HG03025 (cell line): ENCODE measurements around the gene KRTAP3-2.
"Not testable (repeated sequence)": the region's sequence is repeated elsewhere in the genome, so short reads cannot be mapped to it uniquely, and the experiment has no call there.

Experiments used
- ATAC-seq: cut with Tn5 transposase; IDR thresholded peaks from one replicate; pipeline ENCODE4 v1.9.1; 2021; ENCODE audit warnings: mild to moderate bottlenecking, moderate library complexity; ENCODE audit not compliant: unreplicated experiment, low FRiP score

The KRTAP3-2 gene

GRCh38 chr17:40999563-40999962 is at the start of gene KRTAP3-2:
Gene KRTAP3-2 (minus strand): TSS chr17:40999906. CDS start chr17:40999853, 53 bp downstream.
- ATAC-seq = not testable (repeated sequence)

GRCh38 chr17:41049110-41049509 is 49.4 kb upstream of the KRTAP3-2 start:
- ATAC-seq = no peak

- ATAC-seq = no peak
Observed at GRCh38 chr17:41048441-41048840, 48.7 kb upstream of the KRTAP3-2 start.

- ATAC-seq = not testable (repeated sequence)
Observed at GRCh38 chr17:41046735-41047465, 47.2 kb upstream of the KRTAP3-2 start, which contains the start of gene KRTAP2-1. Gene KRTAP2-1 (minus strand): TSS chr17:41047316. CDS start chr17:41047267, 49 bp downstream.

- no peak for ATAC-seq
Observed at GRCh38 chr17:41042953-41043352, 43.2 kb upstream of the KRTAP3-2 start.

- ATAC-seq = not testable (repeated sequence)
Observed at GRCh38 chr17:41040783-41041571, 41.3 kb upstream of the KRTAP3-2 start, which contains the start of gene KRTAP1-1. Gene KRTAP1-1 (minus strand): TSS chr17:41041450. CDS start chr17:41041397, 53 bp downstream.

- no peak for ATAC-seq
Observed at GRCh38 chr17:41037853-41038350, 38.2 kb upstream of the KRTAP3-2 start.

- ATAC-seq = not testable (repeated sequence)
Observed at GRCh38 chr17:41034346-41034935, 34.7 kb upstream of the KRTAP3-2 start, which contains the start of gene KRTAP1-3. Gene KRTAP1-3 (minus strand): TSS chr17:41034874. CDS start chr17:41034821, 53 bp downstream.

- no peak for ATAC-seq
Observed at GRCh38 chr17:41029633-41030245, 30.0 kb upstream of the KRTAP3-2 start, which contains the start of gene KRTAP1-4. Gene KRTAP1-4 (minus strand): TSS chr17:41030195. CDS start chr17:41030078, 117 bp downstream.

GRCh38 chr17:41026715-41027471 is 27.2 kb upstream of the KRTAP3-2 start, which contains the start of gene KRTAP1-5:
Gene KRTAP1-5 (minus strand): TSS chr17:41027208. CDS start chr17:41027155, 53 bp downstream.
- no peak for ATAC-seq

GRCh38 chr17:41024697-41025096 is 25.0 kb upstream of the KRTAP3-2 start:
- ATAC-seq = no peak

- ATAC-seq = no peak
Observed at GRCh38 chr17:41020336-41020735, 20.6 kb upstream of the KRTAP3-2 start.

- no peak for ATAC-seq
Observed at GRCh38 chr17:41019415-41019814, 19.7 kb upstream of the KRTAP3-2 start.

GRCh38 chr17:41018541-41018940 is 18.8 kb upstream of the KRTAP3-2 start:
- ATAC-seq = no peak

- ATAC-seq = no peak
Observed at GRCh38 chr17:41016578-41017215, 17.0 kb upstream of the KRTAP3-2 start.

GRCh38 chr17:41015454-41015853 is 15.7 kb upstream of the KRTAP3-2 start:
- ATAC-seq = no peak

GRCh38 chr17:41013606-41014005 is 13.9 kb upstream of the KRTAP3-2 start:
- ATAC-seq = no peak

GRCh38 chr17:41013181-41013580 is 13.5 kb upstream of the KRTAP3-2 start:
- no peak for ATAC-seq
